ENCODE data around the gene TXN2.

- TF ChIP-seq, protein P1, sequence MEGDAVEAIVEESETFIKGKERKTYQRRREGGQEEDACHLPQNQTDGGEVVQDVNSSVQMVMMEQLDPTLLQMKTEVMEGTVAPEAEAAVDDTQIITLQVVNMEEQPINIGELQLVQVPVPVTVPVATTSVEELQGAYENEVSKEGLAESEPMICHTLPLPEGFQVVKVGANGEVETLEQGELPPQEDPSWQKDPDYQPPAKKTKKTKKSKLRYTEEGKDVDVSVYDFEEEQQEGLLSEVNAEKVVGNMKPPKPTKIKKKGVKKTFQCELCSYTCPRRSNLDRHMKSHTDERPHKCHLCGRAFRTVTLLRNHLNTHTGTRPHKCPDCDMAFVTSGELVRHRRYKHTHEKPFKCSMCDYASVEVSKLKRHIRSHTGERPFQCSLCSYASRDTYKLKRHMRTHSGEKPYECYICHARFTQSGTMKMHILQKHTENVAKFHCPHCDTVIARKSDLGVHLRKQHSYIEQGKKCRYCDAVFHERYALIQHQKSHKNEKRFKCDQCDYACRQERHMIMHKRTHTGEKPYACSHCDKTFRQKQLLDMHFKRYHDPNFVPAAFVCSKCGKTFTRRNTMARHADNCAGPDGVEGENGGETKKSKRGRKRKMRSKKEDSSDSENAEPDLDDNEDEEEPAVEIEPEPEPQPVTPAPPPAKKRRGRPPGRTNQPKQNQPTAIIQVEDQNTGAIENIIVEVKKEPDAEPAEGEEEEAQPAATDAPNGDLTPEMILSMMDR (conservative IDR thresholded peaks at IDR 0.05; ENCODE audit: low read depth in 2 of 2): no peak
- TF ChIP-seq STAT1 (IDR thresholded peaks at IDR 0.05; ENCODE audit: unreplicated experiment): no peak
- TF ChIP-seq EZH2 (IDR thresholded peaks at IDR 0.05; ENCODE audit: low read depth, unreplicated experiment): no peak
- no peak for TF ChIP-seq EZH2phosphoT487 (IDR thresholded peaks at IDR 0.05; ENCODE audit: unreplicated experiment)
- no peak for TF ChIP-seq POLR2AphosphoS5 (IDR thresholded peaks at IDR 0.05; ENCODE audit: low read depth)
- no peak for TF ChIP-seq ZNF114 (CRISPR knock-in tag; IDR thresholded peaks at IDR 0.05)
- TF ChIP-seq JUNB (IDR thresholded peaks at IDR 0.05; ENCODE audit: unreplicated experiment): no peak
- TF ChIP-seq REST (IDR thresholded peaks at IDR 0.05; ENCODE audit: unreplicated experiment): no peak
- no peak for TF ChIP-seq CREB1 (CRISPR knock-in tag; IDR thresholded peaks at IDR 0.05; ENCODE audit: low read depth)
- no peak for TF ChIP-seq ETS1 (IDR thresholded peaks at IDR 0.05)
- no peak for TF ChIP-seq ZNF331 (CRISPR knock-in tag; IDR thresholded peaks at IDR 0.05; ENCODE audit: low read depth)
- no peak for TF ChIP-seq NANOG (IDR thresholded peaks at IDR 0.05; ENCODE audit: borderline replicate concordance)
- TF ChIP-seq, protein P2, sequence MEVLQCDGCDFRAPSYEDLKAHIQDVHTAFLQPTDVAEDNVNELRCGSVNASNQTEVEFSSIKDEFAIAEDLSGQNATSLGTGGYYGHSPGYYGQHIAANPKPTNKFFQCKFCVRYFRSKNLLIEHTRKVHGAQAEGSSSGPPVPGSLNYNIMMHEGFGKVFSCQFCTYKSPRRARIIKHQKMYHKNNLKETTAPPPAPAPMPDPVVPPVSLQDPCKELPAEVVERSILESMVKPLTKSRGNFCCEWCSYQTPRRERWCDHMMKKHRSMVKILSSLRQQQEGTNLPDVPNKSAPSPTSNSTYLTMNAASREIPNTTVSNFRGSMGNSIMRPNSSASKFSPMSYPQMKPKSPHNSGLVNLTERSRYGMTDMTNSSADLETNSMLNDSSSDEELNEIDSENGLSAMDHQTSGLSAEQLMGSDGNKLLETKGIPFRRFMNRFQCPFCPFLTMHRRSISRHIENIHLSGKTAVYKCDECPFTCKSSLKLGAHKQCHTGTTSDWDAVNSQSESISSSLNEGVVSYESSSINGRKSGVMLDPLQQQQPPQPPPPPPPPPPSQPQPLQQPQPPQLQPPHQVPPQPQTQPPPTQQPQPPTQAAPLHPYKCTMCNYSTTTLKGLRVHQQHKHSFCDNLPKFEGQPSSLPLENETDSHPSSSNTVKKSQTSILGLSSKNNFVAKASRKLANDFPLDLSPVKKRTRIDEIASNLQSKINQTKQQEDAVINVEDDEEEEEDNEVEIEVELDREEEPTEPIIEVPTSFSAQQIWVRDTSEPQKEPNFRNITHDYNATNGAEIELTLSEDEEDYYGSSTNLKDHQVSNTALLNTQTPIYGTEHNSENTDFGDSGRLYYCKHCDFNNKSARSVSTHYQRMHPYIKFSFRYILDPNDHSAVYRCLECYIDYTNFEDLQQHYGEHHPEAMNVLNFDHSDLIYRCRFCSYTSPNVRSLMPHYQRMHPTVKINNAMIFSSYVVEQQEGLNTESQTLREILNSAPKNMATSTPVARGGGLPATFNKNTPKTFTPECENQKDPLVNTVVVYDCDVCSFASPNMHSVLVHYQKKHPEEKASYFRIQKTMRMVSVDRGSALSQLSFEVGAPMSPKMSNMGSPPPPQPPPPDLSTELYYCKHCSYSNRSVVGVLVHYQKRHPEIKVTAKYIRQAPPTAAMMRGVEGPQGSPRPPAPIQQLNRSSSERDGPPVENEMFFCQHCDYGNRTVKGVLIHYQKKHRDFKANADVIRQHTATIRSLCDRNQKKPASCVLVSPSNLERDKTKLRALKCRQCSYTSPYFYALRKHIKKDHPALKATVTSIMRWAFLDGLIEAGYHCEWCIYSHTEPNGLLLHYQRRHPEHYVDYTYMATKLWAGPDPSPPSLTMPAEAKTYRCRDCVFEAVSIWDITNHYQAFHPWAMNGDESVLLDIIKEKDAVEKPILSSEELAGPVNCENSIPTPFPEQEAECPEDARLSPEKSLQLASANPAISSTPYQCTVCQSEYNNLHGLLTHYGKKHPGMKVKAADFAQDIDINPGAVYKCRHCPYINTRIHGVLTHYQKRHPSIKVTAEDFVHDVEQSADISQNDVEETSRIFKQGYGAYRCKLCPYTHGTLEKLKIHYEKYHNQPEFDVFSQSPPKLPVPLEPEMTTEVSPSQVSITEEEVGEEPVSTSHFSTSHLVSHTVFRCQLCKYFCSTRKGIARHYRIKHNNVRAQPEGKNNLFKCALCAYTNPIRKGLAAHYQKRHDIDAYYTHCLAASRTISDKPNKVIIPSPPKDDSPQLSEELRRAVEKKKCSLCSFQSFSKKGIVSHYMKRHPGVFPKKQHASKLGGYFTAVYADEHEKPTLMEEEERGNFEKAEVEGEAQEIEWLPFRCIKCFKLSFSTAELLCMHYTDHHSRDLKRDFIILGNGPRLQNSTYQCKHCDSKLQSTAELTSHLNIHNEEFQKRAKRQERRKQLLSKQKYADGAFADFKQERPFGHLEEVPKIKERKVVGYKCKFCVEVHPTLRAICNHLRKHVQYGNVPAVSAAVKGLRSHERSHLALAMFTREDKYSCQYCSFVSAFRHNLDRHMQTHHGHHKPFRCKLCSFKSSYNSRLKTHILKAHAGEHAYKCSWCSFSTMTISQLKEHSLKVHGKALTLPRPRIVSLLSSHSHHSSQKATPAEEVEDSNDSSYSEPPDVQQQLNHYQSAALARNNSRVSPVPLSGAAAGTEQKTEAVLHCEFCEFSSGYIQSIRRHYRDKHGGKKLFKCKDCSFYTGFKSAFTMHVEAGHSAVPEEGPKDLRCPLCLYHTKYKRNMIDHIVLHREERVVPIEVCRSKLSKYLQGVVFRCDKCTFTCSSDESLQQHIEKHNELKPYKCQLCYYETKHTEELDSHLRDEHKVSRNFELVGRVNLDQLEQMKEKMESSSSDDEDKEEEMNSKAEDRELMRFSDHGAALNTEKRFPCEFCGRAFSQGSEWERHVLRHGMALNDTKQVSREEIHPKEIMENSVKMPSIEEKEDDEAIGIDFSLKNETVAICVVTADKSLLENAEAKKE (CRISPR knock-in tag; IDR thresholded peaks at IDR 0.05): no peak
These were observed 31.8 kb downstream of the TXN2 start for GRCh38 chr22:36449596-36450175.

Measured in GM23338 (cell line).